HepG2 (cell line): ENCODE measurements around the gene MAST1. TPM values are rescaled to one million over a fixed set of nuclear protein-coding genes. Genes with fewer than 3 reads are reported as not detected.

Experiments used
- ARNT2 ChIP-seq: sonication (generic); formaldehyde crosslinking; IDR thresholded peaks from 2 replicates; pipeline ENCODE4 v1.8.0; 2022; ENCODE audit warnings: mild to moderate bottlenecking, low read depth, missing genetic modification reagents, moderate library complexity
- CCDC6 ChIP-seq: sonication (generic); formaldehyde crosslinking; IDR thresholded peaks from 2 replicates; pipeline ENCODE4 v1.8.1; 2022; ENCODE audit warnings: mild to moderate bottlenecking, missing genetic modification reagents, moderate library complexity
- HMG20A ChIP-seq: IDR thresholded peaks from 2 replicates; pipeline ENCODE4 v1.6.1; 2016; ENCODE audit warnings: borderline replicate concordance
- HOXA5 ChIP-seq: sonication (generic); formaldehyde crosslinking; IDR thresholded peaks from 2 replicates; pipeline ENCODE4 v1.4.0; 2020; ENCODE audit warnings: missing genetic modification reagents
- KLF12 ChIP-seq: sonication (generic); formaldehyde crosslinking; IDR thresholded peaks from 2 replicates; pipeline ENCODE4 v1.4.0; 2020; ENCODE audit warnings: missing genetic modification reagents, borderline replicate concordance
- SALL1 ChIP-seq: sonication (generic); formaldehyde crosslinking; IDR thresholded peaks from 2 replicates; pipeline ENCODE4 v1.8.0; 2022; ENCODE audit warnings: mild to moderate bottlenecking, missing genetic modification reagents
- YY1 ChIP-seq: IDR thresholded peaks from 2 replicates; pipeline ENCODE4 v1.6.1; 2011; ENCODE audit warnings: low read length, low read depth, moderate library complexity, mild to moderate bottlenecking; ENCODE audit not compliant: insufficient read depth, insufficient replicate concordance
- ZBTB1 ChIP-seq: sonication (generic); formaldehyde crosslinking; IDR thresholded peaks from 2 replicates; pipeline ENCODE4 v1.4.0; 2020; ENCODE audit warnings: missing genetic modification reagents, borderline replicate concordance
- ZFP37 ChIP-seq: sonication (generic); formaldehyde crosslinking; IDR thresholded peaks from 2 replicates; pipeline ENCODE4 v1.4.0; 2020; ENCODE audit warnings: missing genetic modification reagents, borderline replicate concordance
- ZNF232 ChIP-seq: sonication (generic); formaldehyde crosslinking; IDR thresholded peaks from 2 replicates; pipeline ENCODE4 v1.4.0; 2020; ENCODE audit warnings: missing genetic modification reagents, borderline replicate concordance
- ZNF883 ChIP-seq: sonication (generic); formaldehyde crosslinking; IDR thresholded peaks from 2 replicates; pipeline ENCODE4 v1.5.1; 2020; ENCODE audit warnings: mild to moderate bottlenecking, missing genetic modification reagents; ENCODE audit errors: not compliant biosample characterization
- polyA plus RNA-seq, 8 experiments: library from polyadenylated mRNA; depleted of rRNA in 3 of 8; stranded (reverse) in 7 of 8; unstranded in 1 of 8; fragments of >200 nt; fragmentation: Illumina TruSeq in 4 of 8; extraction: Trizol in 4 of 8; gene quantifications; 2 replicates each; pipeline versions ENCODE4 v1.2.1 to v1.2.3, GENCODE V29; 2011 to 2016; ENCODE audit warnings: low read depth in 4 of 8, missing spikeins in 1 of 8, mixed read lengths in 1 of 8; ENCODE audit not compliant: insufficient read depth in 1 of 8
- total RNA-seq, 5 experiments: library from RNA; depleted of rRNA; stranded (reverse); fragments of >200 nt; fragmentation: Illumina TruSeq; extraction: Trizol; gene quantifications; 2 replicates each; pipeline ENCODE4 v1.2.3, GENCODE V29; 2016; ENCODE audit warnings: low read depth in 1 of 5
- TF ChIP-seq, protein P1 (sequence below): IDR thresholded peaks from 2 replicates; pipeline ENCODE4 v1.6.1; 2016; ENCODE audit warnings: missing biosample characterization, missing genetic modification reagents, low read depth
- TF ChIP-seq, protein P2 (sequence below): sonication (generic); formaldehyde crosslinking; IDR thresholded peaks from 2 replicates; pipeline ENCODE4 v1.5.1; 2020; ENCODE audit warnings: missing genetic modification reagents, mild to moderate bottlenecking, borderline replicate concordance
- TF ChIP-seq, protein P3 (sequence below), 2 experiments: fragments of 450-650 bp in 1 of 2; sonication (generic) in 1 of 2; formaldehyde crosslinking; IDR thresholded peaks; 2 replicates each; pipeline versions ENCODE4 v1.5.0 to v1.8.0; 2020 to 2022; ENCODE audit warnings: mild to moderate bottlenecking in 1 of 2, missing genetic modification reagents in 1 of 2
- TF ChIP-seq, protein P4 (sequence below): sonication (generic); formaldehyde crosslinking; IDR thresholded peaks from 2 replicates; pipeline ENCODE4 v1.5.0; 2020; ENCODE audit warnings: missing genetic modification reagents, mild to moderate bottlenecking, borderline replicate concordance
- TF ChIP-seq, protein P5 (sequence below): sonication (generic); formaldehyde crosslinking; IDR thresholded peaks from 2 replicates; pipeline ENCODE4 v1.4.0; 2020; ENCODE audit warnings: missing genetic modification reagents
- TF ChIP-seq, protein P6 (sequence below): sonication (generic); formaldehyde crosslinking; conservative IDR thresholded peaks from 2 replicates; pipeline ENCODE4 v1.4.0; 2020; ENCODE audit warnings: missing genetic modification reagents

Gene MAST1
- total and polyA plus RNA-seq, 2 of the 13 experiments (the other 11 are each of a cell fraction or from before 2014, with no cell fraction given), result 0.73 to 4.7 TPM

DNA sequence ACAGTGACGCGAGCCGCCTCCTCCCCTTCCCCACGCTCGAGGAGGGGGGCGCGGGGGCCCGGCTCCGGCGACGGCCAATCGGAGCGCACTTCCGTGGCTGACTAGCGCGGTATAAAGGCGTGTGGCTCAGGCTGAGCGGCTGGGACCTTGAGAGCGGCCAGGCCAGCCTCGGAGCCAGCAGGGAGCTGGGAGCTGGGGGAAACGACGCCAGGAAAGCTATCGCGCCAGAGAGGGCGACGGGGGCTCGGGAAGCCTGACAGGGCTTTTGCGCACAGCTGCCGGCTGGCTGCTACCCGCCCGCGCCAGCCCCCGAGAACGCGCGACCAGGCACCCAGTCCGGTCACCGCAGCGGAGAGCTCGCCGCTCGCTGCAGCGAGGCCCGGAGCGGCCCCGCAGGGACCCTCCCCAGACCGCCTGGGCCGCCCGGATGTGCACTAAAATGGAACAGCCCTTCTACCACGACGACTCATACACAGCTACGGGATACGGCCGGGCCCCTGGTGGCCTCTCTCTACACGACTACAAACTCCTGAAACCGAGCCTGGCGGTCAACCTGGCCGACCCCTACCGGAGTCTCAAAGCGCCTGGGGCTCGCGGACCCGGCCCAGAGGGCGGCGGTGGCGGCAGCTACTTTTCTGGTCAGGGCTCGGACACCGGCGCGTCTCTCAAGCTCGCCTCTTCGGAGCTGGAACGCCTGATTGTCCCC, 46.8 kb upstream of the MAST1 start, which contains the start of gene JUNB (continued):
- TF ChIP-seq, protein P1, sequence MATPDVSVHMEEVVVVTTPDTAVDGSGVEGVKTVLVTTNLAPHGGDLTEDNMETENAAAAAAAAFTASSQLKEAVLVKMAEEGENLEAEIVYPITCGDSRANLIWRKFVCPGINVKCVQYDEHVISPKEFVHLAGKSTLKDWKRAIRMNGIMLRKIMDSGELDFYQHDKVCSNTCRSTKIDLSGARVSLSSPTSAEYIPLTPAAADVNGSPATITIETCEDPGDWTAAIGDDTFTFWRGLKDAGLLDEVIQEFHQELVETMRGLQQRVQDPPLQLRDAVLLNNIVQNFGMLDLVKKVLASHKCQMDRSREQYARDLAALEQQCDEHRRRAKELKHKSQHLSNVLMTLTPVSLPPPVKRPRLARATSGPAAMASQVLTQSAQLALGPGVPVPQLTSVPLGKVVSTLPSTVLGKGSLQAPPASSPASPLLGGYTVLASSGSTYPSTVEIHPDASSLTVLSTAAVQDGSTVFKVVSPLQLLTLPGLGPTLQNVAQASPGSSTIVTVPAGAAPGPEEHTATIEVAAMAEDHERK (CRISPR knock-in tag), result peak; percentile 65
- TF ChIP-seq KLF12 (peak; percentile 15; the same call in 1 of the 2 replicates), HMG20A (CRISPR knock-in tag) (peak; percentile 54; the same call in 1 of the 2 replicates), HOXA5 (peak; percentile 93), ZBTB1 (CRISPR knock-in tag) (peak; percentile 74; the same call in 1 of the 2 replicates), YY1 (peak; percentile 48), ZFP37 (CRISPR knock-in tag) (peak; percentile 61; the same call in 1 of the 2 replicates), SALL1 (CRISPR knock-in tag) (peak; percentile 92), ZNF883 (CRISPR knock-in tag) (peak; percentile 87), ARNT2 (CRISPR knock-in tag) (peak; percentile 93), ZNF232 (CRISPR knock-in tag) (peak; percentile 62; the same call in 1 of the 2 replicates), CCDC6 (CRISPR knock-in tag) (peak; percentile 91)
- TF ChIP-seq, protein P2, sequence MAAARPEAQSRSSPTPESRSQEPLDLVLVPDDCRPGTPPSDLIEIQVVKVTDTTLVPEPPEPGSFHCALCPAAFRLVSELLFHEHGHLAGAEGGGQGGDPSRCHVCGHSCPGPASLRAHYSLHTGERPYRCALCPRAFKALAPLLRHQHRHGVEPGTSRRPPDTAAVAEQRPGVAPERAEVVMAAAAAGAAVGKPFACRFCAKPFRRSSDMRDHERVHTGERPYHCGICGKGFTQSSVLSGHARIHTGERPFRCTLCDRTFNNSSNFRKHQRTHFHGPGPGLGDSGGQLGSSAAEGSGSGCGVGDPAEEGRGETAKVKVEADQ (CRISPR knock-in tag), result no peak; the same call in 1 of the 2 replicates
- TF ChIP-seq, protein P3, sequence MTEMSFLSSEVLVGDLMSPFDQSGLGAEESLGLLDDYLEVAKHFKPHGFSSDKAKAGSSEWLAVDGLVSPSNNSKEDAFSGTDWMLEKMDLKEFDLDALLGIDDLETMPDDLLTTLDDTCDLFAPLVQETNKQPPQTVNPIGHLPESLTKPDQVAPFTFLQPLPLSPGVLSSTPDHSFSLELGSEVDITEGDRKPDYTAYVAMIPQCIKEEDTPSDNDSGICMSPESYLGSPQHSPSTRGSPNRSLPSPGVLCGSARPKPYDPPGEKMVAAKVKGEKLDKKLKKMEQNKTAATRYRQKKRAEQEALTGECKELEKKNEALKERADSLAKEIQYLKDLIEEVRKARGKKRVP (CRISPR knock-in tag; IDR thresholded peaks at IDR 0.05), result peak in 1 of 2 experiments; percentile 59; a peak in 2 of 4 replicates
- TF ChIP-seq, protein P4, sequence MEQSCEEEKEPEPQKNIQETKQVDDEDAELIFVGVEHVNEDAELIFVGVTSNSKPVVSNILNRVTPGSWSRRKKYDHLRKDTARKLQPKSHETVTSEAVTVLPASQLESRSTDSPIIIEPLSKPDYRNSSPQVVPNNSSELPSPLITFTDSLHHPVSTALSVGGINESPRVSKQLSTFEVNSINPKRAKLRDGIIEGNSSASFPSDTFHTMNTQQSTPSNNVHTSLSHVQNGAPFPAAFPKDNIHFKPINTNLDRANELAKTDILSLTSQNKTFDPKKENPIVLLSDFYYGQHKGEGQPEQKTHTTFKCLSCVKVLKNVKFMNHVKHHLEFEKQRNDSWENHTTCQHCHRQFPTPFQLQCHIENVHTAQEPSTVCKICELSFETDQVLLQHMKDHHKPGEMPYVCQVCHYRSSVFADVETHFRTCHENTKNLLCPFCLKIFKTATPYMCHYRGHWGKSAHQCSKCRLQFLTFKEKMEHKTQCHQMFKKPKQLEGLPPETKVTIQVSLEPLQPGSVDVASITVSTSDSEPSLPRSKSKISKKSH, result peak; percentile 89
- TF ChIP-seq, protein P5, sequence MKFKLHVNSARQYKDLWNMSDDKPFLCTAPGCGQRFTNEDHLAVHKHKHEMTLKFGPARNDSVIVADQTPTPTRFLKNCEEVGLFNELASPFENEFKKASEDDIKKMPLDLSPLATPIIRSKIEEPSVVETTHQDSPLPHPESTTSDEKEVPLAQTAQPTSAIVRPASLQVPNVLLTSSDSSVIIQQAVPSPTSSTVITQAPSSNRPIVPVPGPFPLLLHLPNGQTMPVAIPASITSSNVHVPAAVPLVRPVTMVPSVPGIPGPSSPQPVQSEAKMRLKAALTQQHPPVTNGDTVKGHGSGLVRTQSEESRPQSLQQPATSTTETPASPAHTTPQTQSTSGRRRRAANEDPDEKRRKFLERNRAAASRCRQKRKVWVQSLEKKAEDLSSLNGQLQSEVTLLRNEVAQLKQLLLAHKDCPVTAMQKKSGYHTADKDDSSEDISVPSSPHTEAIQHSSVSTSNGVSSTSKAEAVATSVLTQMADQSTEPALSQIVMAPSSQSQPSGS (CRISPR knock-in tag), result peak; percentile 73; the same call in 1 of the 2 replicates
- TF ChIP-seq, protein P6, sequence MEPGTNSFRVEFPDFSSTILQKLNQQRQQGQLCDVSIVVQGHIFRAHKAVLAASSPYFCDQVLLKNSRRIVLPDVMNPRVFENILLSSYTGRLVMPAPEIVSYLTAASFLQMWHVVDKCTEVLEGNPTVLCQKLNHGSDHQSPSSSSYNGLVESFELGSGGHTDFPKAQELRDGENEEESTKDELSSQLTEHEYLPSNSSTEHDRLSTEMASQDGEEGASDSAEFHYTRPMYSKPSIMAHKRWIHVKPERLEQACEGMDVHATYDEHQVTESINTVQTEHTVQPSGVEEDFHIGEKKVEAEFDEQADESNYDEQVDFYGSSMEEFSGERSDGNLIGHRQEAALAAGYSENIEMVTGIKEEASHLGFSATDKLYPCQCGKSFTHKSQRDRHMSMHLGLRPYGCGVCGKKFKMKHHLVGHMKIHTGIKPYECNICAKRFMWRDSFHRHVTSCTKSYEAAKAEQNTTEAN (CRISPR knock-in tag), result no peak
